ENCODE measurements around the gene LGALSL.

LGALSL gene

DNA sequence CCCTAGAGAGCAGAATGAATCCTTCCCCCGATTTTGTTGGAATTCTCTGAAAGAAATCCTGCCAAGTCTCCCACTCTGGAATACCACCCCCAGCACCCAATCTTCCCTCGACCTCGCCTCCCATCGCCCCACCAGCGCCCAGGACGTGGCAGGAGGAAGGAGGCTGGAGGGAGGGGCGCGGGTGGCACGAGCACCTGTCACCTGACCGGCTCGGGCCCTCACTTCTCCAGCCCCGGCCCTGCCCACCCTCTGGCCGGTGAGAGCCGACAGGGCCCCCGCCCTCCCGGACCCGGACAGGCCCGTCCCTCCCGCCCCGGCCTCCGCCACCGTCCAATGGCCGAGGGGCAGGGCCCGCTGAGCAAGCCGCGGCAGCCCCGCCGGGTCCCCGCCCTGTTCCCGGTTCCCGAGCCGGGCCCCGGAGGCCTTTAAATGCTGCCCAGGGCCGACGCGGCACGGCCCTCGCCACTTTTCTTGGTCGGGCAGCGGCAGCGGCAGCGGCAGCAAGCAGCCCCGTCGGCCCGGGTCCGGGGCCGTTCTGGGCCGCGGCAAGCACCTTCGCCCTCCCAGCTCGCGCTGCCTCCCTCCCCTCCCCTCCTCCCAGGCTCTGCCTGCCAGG lies at the start of gene LGALSL:
Gene LGALSL (plus strand): TSS at position 393 of the 616 bp plus-strand sequence. CDS start 384 bp downstream, outside the sequence.
- no peak for DNase-seq (ENCODE audit: low read depth)

DNA sequence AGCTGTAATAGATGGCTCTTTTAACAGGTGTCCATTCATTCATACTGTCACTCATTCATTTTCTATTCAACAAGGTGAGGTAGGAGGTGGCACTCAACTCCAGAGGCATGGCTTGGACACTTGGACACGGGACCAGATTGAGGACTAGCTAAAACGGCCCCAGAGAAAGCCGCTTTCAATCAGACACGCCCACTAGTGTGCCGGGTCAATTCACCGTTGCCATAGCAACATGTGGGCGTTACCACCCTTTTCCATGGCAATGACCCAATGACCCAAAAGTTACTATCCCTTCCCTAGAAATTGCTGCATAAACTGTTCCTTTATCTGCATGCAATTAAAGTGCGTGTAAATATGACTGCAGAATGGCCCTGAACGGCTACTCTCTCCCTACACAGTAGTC lies 49.2 kb upstream of the LGALSL start:
- TF ChIP-seq, protein P1, sequence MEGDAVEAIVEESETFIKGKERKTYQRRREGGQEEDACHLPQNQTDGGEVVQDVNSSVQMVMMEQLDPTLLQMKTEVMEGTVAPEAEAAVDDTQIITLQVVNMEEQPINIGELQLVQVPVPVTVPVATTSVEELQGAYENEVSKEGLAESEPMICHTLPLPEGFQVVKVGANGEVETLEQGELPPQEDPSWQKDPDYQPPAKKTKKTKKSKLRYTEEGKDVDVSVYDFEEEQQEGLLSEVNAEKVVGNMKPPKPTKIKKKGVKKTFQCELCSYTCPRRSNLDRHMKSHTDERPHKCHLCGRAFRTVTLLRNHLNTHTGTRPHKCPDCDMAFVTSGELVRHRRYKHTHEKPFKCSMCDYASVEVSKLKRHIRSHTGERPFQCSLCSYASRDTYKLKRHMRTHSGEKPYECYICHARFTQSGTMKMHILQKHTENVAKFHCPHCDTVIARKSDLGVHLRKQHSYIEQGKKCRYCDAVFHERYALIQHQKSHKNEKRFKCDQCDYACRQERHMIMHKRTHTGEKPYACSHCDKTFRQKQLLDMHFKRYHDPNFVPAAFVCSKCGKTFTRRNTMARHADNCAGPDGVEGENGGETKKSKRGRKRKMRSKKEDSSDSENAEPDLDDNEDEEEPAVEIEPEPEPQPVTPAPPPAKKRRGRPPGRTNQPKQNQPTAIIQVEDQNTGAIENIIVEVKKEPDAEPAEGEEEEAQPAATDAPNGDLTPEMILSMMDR (IDR thresholded peaks at IDR 0.05; ENCODE audit: control insufficient read depth, insufficient read depth, low read depth, low read length, missing control alignments), result no peak

More for the DNA sequence above, at the start of gene LGALSL:
- peak within 1 kb of the TSS; percentile 55 for H3K4me3 ChIP-seq (ENCODE audit: control insufficient read depth, low read depth, low read length)
- TF ChIP-seq, protein P1 (IDR thresholded peaks at IDR 0.05; ENCODE audit: control insufficient read depth, insufficient read depth, low read depth, low read length, missing control alignments), result no peak

DNA sequence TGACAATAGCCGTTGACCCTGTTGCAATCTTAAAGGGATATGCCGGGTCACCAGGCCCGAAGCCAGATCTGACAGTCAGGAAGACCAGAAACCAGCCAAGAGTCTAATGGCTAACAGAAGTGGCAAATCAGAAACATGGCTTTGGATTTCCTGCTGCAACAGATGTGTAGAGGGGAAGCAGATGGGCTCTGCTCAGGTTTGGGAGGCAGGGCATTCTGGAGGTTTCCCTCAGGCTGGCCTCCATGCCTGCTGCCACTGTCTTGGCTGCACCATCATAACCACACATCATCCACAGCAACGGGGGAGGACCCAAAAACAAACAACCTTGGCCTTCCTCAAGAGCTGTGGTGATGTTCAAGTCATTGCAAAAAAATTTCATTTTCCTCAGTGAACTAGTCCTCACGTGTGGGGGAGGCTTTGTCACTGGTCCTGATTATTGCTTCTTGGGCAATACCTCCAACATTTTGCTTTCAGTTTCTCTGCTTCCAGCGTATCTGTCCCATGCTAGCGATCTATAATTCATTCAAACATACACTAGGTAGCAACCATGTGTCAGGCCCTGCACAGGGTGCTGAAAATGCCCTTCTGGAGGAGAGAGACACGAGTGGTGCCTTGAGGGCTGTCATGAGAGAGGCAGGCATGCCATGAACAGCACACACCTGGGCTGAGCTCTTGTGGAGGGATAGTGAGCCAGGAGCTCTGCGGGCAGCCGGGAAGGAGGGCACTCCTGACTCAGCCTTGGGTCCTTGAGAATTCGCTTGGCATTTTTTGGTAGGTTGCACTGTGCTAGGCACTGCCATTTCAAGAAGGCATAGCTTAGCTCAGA lies 48.2 kb upstream of the LGALSL start:
- no peak overlapping the region; the same call in 1 of the 2 replicates for H3K4me3 ChIP-seq (ENCODE audit: control insufficient read depth, low read depth, low read length)
- DNase-seq (ENCODE audit: low read depth), result peak; percentile 46

More for the DNA sequence above, 49.2 kb upstream of the LGALSL start:
- no peak overlapping the region for H3K4me3 ChIP-seq (ENCODE audit: control insufficient read depth, low read depth, low read length)
- DNase-seq (ENCODE audit: low read depth), result no peak

DNA sequence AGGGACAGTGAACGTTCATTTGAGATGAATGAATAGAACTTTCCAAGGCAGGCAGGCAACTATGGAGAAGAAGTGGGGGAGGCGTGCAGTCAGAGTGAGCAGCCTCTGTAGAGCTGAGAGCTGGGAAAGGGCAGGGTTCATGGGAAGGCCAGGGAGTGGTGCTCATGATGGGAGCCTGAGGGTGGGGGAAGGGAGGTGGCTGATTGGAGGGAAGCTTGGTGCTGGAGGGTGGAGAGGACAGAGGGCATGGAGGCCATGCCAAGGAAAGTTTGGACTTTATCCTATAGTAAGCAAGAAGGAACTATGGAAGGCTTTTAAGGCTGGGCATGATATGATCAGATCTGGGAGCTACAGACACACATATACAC lies 47.6 kb upstream of the LGALSL start:
- no peak for DNase-seq (ENCODE audit: low read depth)
- H3K4me3 ChIP-seq (ENCODE audit: control insufficient read depth, low read depth, low read length), result no peak overlapping the region

More for the DNA sequence above, 48.2 kb upstream of the LGALSL start:
- TF ChIP-seq, protein P1 (IDR thresholded peaks at IDR 0.05; ENCODE audit: control insufficient read depth, insufficient read depth, low read depth, low read length, missing control alignments), result no peak

DNA sequence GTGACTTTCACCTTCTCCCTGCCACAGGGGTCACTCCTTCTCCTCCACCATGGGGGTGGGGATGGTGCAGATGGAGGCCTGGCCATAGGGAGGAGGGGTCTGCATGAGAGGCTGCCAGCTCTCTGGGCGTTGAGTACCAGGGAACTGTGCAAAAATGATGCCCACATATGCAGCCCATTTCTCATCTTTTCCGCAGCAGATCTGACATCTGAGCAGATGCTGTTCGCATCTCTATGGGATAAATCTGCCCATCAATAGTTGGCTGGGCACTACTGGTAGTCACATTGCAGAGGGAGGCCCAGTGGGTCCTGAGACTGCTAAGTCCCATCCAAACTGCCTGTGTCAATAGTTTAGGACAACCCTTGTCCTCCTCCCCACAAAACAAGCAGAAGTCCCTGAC lies 45.9 kb upstream of the LGALSL start:
- no peak overlapping the region for H3K4me3 ChIP-seq (ENCODE audit: control insufficient read depth, low read depth, low read length)
- DNase-seq (ENCODE audit: low read depth), result no peak
- TF ChIP-seq, protein P1 (IDR thresholded peaks at IDR 0.05; ENCODE audit: control insufficient read depth, insufficient read depth, low read depth, low read length, missing control alignments), result no peak

More for the DNA sequence above, 47.6 kb upstream of the LGALSL start:
- TF ChIP-seq, protein P1 (IDR thresholded peaks at IDR 0.05; ENCODE audit: control insufficient read depth, insufficient read depth, low read depth, low read length, missing control alignments), result no peak

DNA sequence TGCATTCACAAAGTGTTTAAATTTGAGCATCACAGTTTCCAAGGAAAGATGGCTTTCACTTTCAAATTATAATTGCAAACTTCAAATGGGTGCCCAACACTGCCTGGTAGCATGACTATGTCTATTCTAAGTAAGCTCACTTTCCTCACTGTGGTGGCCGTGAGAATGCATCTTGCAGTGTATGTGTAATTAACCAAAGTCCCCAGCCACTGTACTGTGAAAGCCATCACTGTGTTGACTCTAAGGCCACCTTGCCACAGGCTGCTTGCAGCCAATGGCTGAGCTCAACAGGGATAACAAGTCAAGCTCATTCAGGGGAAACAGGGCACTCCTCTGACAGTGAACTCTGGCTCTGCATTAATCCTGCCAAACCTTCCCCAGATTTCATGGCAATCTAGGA lies 43.3 kb upstream of the LGALSL start:
- TF ChIP-seq, protein P1 (IDR thresholded peaks at IDR 0.05; ENCODE audit: control insufficient read depth, insufficient read depth, low read depth, low read length, missing control alignments), result no peak
- DNase-seq (ENCODE audit: low read depth), result no peak
- no peak overlapping the region for H3K4me3 ChIP-seq (ENCODE audit: control insufficient read depth, low read depth, low read length)

All from AG09309 (cell line).